ACHN (cell line): ENCODE data around the gene BRSK2.

Source experiments
- DNase-seq: peaks from one replicate; pipeline ENCODE4 v3.0.0-alpha.2; 2015
- in situ Hi-C: cut with HindIII; loops from 2 replicates; pipeline ENCODE4 v1.10.0; 2017; ENCODE audit warnings: low sequenced_read_pairs, low pct_ligation_motif_present, low pct_unique_long_range_greater_than_20kb

BRSK2 gene

DNA sequence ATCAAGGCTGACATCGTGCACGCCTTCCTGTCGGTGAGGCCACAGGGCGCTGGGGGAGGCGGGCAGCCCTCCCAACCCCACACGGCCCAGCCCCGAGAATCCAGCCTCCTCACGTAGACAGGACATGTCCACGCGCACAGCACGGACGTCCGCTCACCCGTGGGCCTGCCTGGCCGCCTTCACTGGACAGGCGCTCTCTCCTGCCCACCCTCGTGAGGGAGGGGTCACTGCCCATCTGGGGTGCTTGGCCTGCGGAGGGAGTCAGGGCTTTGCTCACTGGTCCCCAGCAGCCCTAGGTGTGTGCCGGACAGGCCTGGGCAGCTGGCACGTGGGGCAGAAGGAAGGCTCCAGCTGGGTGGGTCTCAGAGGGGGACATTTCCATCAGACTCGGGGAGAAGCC is 64.8 kb downstream of the BRSK2 start:
- no peak for DNase-seq

GRCh38 chr11:1455032-1455762 is 65.5 kb downstream of the BRSK2 start:
- DNase-seq, result no peak
- in situ Hi-C loops, result no loop called here

More for the DNA sequence above, 64.8 kb downstream of the BRSK2 start:
- in situ Hi-C loops, result no loop called here

- in situ Hi-C loops, result no loop called here
- DNase-seq, result no peak
These were observed 66.0 kb downstream of the BRSK2 start for GRCh38 chr11:1455763-1456060.

DNA sequence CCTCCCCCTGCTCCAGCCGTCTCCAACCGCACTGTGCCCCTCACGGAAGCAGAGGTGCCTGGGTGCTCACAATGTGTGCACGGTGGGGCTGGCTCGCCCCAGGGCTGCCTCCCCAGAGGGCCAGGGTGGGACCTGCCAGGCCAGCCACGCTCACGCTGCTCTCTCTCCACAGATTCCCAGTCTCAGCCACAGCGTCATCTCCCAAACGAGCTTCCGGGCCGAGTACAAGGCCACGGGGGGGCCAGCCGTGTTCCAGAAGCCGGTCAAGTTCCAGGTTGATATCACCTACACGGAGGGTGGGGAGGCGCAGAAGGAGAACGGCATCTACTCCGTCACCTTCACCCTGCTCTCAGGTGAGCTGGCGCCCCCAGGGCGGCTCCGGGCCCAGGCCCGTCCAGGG is 66.4 kb downstream of the BRSK2 start:
- DNase-seq, result no peak

GRCh38 chr11:1456596-1457325 is 67.0 kb downstream of the BRSK2 start:
- DNase-seq, result no peak
- in situ Hi-C loops, result no loop called here

More for the DNA sequence above, 66.4 kb downstream of the BRSK2 start:
- in situ Hi-C loops, result no loop called here

DNA sequence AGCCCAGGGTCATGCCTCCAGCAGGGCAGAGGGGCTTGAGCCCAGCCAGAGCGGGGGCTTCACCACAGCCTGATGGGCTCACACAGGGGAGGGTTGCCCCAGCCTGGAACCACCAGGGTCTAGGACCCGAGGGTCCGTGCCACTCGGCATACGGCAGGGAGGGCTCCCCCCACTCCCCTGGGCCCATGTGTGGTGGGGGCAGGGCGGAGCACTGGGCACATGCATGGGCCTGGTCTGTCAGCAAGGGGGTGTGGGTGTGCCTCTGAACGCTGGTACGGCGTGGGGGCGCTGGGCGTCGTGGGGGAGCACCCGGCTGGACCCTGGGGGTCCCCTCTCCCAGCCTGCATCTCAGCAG is 67.6 kb downstream of the BRSK2 start:
- in situ Hi-C loops, result no loop called here
- no peak for DNase-seq

GRCh38 chr11:1457856-1458255 is 68.1 kb downstream of the BRSK2 start:
- in situ Hi-C loops, result no loop called here
- no peak for DNase-seq

- peak; percentile 34 for DNase-seq
- in situ Hi-C loops, result no loop called here
These were observed 68.8 kb downstream of the BRSK2 start for GRCh38 chr11:1458340-1459218.

DNA sequence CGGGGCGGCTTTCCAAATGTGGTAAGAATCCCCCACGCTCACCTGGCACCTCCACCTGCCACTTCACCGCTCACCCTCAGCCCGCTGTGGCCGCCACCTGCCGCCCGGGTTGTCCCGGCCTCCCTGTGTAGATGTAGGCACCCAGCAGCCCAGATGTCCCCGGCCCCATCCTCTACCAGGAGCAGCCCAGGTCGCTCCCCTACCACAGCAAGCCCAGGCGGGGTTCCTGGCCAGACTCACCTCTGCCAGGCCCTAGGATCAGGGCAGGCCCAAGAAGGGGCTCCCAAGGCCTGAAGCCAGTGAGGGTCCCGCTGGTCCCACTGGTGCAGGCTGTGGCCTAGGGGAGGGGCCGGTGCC is 69.5 kb downstream of the BRSK2 start:
- no peak for DNase-seq
- in situ Hi-C loops, result no loop called here

GRCh38 chr11:1459764-1460395 is 70.1 kb downstream of the BRSK2 start:
- DNase-seq, result no peak
- in situ Hi-C loops, result no loop called here

DNA sequence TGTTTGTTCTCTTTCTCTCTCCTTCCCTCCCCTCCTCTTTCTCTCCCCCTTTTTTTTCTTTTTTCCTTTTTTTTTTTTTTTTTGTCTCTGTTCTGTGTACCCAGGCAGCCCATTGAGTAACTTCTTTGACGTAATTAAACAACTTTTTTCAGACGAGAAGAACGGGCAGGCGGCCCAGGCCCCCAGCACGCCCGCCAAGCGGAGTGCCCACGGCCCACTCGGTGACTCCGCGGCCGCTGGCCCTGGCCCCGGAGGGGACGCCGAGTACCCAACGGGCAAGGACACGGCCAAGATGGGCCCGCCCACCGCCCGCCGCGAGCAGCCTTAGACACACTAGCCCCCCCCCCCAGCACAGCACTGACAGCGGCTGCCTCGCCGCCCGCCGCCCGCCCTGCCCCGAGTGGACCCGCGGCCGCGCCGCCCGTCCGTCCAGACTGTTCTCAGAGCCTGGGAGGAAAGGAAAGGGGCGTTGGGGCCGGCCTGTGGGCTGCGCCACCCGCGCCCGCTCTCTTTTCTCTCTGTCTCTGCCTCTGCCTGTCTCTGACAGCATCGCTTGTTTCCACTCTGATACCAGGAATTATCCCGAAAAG is 70.8 kb downstream of the BRSK2 start:
- no peak for DNase-seq
- in situ Hi-C loops, result no loop called here

- in situ Hi-C loops, result no loop called here
- DNase-seq, result no peak
These were observed 71.5 kb downstream of the BRSK2 start for GRCh38 chr11:1460986-1461825.

DNA sequence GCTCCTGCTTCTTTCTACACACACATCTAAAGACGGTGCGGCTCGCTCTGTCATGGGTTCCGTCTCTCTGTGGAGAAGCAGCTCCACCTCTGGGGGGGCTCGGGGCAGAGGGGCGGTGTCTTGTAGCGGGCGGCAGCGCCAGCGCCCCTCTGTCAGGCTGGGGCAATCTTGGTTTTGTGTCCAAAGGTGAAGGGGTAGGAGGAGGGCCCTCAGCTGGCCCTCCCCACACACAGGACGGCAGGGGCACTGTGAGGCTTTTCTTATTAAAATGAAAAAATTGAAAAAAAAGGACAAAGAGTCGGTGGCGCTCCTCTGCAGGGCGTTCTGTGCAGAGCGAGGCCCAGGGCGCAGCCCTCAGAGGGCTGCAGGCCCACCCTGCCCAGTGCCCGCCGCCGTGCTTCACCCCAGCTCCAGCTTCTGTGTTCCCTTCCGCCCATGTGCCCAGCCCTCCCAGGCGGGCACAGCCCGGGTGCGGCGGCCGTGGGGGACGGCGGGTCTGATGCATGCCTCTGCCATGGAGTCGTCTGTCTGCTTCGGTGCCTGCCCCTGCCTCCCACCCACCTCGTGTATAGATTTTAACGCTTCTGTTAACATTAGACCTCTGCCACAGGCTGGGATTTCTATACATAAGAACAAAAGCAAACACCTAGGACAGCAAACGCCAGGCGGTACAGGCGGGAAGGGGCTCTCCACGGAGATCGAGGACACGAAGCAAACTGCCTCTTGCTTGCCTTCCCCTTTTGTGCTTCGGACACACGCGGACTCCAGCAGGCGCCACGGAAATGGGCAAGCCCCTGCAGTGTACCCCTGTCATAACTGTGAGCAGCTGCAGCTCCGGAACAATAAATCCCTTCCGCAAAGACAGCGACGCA is 72.3 kb downstream of the BRSK2 start:
- in situ Hi-C loops, result no loop called here

GRCh38 chr11:1462698-1462975 is 72.9 kb downstream of the BRSK2 start:
- in situ Hi-C loops, result no loop called here
- no peak for DNase-seq

More for the DNA sequence above, 72.3 kb downstream of the BRSK2 start:
- no peak for DNase-seq

GRCh38 chr11:1463056-1463455 is 73.3 kb downstream of the BRSK2 start:
- DNase-seq, result no peak
- in situ Hi-C loops, result no loop called here

- in situ Hi-C loops, result no loop called here
- DNase-seq, result no peak
These were observed 77.0 kb downstream of the BRSK2 start for GRCh38 chr11:1466784-1467183.

DNA sequence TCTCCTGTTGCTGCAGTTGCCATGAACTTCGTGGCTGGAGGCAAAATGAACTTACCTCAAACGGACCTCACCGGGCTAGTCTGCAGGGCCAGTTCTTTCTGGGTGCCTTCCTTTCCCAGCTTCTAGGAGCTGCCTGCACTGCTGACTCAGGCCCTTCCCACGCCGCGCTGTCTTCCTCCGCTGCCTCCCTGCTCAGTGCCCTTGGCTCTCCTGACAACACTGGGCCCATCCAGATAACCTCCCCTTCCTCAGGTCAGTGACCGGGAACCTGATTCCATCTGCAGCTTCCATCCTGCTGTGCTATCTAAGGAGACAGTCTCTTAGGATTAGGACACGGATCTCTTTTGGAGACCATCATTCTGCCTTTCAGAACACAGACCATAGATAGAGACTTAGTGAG is 77.5 kb downstream of the BRSK2 start:
- in situ Hi-C loops, result no loop called here
- no peak for DNase-seq
